MM.1S (cell line): ENCODE measurements around the gene SLC13A4.

Experiments used
- EZH2 ChIP-seq: fragments of 300-600 bp; sonication (generic); optimal IDR thresholded peaks from 2 replicates; pipeline ENCODE3; 2017; ENCODE audit warnings: low read depth, mild to moderate bottlenecking, antibody characterized with exemption, low read length, mixed read lengths
- TF ChIP-seq, protein P1 (sequence below): fragments of 300-600 bp; sonication (generic); IDR thresholded peaks from 2 replicates; pipeline ENCODE4 v1.5.1; 2016; ENCODE audit warnings: antibody characterized with exemption, low read length, mixed read lengths

DNA sequence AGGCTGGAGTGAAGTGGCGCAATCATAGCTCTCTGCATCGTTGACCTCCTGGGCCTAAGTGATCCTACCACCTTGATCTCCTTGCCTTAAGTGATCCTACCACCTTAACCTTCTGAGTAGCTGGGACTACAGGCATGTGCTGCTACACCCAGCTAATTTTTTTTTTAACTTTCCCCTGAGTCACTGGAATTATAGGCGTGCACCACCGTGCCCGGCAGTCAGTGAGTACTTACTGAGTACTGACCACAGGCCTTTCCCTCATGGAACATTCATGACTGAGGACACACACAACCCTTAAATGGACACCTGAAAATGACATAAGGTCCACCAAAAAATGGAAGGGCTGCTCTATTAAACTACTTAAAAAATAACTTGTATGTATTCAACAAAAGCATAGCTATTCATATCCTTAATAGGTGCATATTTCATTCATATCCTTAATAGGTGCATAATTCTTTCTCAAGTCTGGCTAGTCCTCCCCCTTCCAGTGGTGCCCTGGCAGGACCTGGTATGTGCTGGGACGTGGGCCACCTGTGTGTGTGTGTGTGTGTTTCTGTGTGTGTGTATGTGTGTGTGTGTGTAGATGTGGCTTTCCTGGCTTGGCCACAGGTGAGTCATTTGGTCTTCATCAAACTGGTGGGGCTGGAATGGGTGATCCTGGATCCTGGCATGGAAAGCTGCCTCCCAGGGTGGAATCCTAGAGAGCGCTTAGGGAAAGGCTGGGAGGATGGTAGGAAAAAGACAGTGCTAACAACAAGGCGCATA, 17.1 kb upstream of the SLC13A4 start:
- TF ChIP-seq, protein P1, sequence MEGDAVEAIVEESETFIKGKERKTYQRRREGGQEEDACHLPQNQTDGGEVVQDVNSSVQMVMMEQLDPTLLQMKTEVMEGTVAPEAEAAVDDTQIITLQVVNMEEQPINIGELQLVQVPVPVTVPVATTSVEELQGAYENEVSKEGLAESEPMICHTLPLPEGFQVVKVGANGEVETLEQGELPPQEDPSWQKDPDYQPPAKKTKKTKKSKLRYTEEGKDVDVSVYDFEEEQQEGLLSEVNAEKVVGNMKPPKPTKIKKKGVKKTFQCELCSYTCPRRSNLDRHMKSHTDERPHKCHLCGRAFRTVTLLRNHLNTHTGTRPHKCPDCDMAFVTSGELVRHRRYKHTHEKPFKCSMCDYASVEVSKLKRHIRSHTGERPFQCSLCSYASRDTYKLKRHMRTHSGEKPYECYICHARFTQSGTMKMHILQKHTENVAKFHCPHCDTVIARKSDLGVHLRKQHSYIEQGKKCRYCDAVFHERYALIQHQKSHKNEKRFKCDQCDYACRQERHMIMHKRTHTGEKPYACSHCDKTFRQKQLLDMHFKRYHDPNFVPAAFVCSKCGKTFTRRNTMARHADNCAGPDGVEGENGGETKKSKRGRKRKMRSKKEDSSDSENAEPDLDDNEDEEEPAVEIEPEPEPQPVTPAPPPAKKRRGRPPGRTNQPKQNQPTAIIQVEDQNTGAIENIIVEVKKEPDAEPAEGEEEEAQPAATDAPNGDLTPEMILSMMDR: no peak
- TF ChIP-seq EZH2: no peak
